Activated CD4-positive, alpha-beta T cell treated with anti-CD3 and anti-CD28 coated beads, Interleukin-2, amount 50 U/mL, for 4 hours (primary cell): ENCODE data around the gene GOLGA6D.
"Not testable (repeated sequence)": the region's sequence is repeated elsewhere in the genome, so short reads cannot be mapped to it uniquely, and the experiment has no call there.

Experiments
- DNase-seq, 2 experiments: peaks; one replicate each; pipeline ENCODE4 v3.0.0-alpha.2; 2020

GOLGA6D gene

DNA sequence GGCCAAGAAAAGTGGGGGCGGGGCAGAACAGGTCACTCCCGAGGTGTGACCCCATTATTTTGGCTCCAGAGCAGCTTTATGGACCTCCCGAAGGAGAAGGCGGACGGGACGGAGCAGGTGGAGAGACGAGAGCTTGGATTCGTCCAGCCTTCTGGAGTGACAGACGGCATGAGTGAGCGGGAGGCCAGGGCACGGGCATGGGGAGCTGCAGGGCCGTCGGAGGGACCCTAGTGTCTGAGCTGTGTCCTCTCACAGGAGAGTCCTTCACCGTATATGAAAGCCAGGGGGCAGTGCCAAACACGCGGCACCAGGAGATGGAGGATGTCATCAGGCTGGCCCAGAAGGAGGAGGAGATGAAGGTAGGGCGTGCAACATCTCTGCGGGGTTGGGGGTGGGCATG is 11.0 kb downstream of the GOLGA6D start:
- DNase-seq = not testable (repeated sequence)

DNA sequence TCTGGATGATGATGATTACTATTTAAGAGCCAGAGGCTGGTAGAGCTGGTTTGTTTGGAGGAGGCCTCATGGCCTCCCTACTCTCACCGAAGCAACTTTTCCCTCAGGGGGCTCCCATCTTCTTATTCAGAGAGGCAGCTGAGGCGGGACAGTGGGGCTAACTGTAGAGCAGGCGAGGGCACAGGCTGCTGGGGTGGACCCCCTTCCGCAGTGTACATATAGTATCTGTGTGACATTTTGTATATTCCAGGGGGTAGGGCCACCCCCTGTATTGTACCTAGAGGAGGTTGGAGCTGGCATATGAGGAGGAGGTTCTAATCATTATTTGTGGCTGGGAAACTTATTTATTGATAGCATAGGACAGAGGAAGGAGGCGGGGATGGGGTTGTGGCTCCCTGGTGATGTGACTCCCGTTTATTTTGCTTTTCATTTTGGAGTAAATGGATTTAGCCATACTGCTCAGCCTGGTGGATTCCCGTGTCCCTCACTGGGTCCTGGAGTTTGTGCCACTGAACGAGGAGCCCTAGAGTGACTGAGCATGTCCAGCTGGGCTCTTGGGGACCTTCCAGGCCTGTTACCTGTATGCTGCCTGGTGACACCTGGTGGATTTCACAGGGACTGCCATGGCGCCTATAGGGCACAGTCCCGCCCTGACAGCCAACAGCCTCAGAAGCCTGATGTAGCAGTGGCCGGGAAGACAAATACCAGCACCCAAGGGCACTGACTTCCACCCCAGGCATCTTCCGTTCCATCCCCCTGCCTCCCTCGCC is 16.1 kb downstream of the GOLGA6D start:
- DNase-seq = not testable (repeated sequence)

DNA sequence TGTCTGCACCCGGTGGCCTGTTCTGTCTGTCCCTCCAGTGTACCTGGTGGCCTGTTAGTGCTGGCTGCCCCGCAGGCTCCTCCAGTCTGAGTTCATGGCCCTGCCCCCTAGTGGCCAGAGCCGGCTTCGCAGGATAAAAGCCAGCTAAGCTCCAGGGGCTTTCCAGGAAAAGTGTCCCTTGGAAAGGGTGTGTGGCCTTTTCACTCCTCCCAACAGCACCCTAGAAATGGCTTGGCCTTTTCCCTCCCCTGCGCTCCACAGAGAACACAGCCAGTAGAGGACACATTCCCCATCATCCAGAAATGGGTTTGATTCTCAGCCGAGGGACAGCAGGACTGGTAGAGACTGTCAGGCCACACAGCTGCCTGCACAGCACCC is 16.7 kb downstream of the GOLGA6D start:
- peak; percentile 56 to 58 for DNase-seq

DNA sequence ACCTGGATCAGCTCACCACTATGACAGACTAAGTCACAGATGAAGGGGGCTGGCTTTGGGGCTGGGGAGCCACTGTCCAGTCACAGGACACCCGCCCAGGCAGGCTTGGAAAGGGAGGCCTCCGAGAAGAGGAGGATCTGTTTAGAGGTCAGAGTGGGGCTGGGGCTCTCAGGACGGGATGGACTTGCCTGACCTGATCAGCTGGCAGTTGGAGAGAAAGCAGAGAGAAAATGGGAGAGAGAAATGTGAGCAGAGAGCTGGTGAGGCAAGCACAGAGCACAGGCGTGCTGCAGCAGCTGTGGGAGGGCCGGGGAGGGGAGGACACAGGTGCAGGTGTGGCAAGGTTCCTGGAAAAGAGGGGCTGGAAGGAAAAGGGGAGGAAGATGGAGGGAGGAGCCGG is 17.4 kb downstream of the GOLGA6D start:
- DNase-seq = not testable (repeated sequence)

DNA sequence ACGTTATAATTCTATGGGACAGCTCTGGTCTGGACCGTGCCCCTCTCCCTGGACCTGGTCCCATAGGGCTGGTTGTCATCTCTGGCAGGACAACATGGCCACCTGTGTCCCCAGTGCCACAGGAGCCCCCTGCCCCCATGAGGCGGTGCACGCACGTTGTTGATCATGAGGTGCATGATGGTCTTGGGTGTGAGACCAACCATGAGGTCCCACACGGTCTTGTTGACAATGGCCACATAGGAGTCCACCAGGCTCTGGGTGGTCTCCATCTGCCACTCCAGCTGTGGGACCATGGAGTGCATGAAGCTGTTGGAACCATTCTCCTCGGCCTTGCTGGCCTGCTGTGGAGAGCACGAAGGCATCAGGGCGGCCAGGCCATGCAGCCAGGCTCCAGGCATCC is 19.7 kb downstream of the GOLGA6D start:
- no peak for DNase-seq

DNA sequence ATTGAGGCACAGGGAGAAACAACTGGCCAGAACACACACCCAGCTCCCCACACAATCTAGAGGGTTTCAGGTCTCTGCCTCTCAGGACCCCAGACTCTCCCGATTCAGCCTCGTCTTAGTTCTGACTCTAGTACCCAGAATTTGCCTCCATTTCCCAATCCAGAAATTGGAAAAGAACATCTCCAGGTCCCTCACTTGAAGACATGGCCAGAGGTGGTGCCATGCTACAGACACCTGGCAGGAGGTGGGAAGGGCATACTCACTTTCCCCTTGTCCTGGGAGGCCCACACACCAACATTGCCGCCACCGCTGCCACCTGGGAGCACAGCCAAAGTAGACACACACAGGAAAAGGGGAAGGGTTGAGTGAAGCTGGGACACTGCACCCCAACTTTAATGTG is 20.1 kb downstream of the GOLGA6D start:
- DNase-seq = not testable (repeated sequence)

DNA sequence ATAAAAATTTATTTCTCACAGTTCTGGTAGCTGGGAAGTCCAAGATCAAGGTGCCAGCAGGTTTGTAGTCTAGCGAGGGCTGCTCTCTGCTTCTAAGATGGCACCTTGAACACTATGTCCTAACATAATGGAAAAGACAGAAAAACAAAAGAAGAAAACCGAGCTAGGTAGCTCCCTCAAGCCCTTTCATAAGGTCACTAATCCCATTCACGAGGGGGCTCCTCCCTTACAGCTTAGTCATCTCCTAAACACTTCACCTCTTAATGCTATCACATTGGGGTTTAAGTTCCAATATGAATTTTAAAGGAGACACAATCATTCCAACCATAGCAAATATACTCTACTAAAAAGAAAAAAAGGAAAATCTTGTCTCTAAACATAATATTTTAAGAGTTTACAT is 23.6 kb downstream of the GOLGA6D start:
- DNase-seq = no peak

DNA sequence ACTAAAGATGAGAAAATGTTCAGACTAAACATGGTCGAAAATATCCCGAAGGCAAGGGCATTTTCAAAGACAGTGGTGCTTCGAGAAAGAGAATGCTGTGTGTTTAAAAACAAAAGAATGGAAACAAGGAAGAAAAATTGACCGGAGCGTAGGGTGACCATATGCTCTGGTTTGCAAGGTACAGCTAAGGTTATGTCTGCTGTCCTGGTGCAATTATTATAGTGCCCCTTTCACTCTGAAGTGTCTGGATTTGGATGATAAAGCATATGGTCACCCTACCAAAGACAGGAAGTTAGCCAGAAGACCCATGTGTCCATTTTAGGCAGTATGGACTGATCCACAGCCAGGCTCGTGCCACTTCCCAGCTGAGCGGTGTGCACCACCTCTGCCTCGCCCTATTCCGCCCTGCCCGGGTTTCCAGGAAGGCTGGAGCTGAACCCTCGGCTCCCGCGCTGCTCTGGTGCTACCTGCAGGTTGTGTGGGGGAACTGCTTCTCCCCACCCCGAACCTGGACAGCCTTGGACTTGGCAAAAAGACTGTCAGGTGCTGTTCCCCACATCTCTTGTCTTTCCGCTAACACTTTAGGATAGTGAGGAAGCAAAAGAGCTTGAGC is 25.2 kb downstream of the GOLGA6D start:
- DNase-seq = peak in 1 of 2 experiments; percentile 2

DNA sequence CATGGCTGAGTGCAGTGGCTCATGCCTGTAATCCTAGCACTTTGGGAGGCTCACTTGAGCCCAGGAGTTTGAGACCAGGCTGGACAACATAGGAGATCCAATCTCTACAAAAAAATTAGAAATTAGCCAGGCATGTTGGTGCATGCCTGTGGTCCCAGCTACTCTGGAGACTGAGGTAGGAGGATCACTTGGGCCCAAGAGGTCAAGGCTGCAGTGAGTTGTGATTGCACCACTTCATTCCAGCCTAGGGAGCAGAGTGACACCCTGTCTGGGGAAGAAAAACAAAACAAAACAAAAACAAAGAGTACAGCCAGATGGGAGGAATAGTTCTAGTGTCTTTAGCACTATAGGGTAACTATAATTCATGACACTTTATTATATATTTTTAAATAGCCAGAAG is 27.1 kb downstream of the GOLGA6D start:
- no peak for DNase-seq

DNA sequence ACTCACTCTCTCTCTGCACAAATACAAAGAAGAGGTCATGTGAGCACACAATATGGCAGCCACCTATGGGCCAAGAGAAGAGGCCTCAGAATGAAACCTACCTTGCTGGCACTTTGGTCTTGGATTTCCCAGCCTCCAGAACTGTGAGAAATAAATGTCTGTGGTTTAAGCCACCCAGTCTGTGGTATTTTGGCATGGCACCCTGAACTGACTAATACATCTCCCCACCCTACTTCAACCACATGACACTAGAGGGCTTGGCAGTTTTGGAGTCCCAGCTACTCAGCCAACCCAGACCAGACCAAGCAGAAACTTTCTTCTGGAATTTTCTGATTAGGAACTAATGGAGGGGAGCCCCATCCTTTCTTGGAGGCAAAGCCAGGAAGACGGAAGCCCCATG is 29.9 kb downstream of the GOLGA6D start:
- DNase-seq = not testable (repeated sequence)

DNA sequence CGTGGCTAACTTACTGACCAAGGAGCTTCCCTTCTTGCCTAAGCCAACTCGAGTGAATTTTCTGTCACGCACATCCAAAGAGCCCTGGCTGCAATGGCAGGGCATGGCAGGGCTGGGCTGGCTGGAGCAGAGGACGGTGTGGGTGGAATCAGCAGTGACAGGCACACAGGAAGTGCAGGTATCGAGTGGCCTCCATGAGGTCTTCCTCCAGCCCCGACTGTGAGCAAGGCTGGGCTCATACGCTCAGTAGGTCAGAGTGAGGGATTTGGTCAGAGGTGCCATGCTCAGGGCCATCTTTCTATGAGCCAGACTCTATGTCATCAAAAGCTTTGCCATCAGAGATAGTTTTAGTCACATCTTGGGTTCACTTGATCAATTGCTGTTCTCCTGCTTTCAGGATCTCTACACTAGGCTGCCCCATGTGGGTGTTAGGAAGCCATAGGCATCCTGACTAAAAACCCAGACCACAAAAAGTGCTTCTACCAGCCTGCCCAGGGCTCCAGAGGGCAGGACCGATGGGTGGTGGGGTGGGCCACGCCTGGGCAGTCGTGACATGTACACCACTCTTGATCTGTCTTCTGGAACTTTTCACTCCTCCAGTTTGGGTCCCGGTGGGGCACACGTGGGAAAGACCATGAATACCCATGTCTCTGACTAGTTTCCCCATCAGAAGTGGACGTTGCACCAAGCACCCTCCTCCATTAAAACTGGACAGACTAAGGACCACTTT is 30.6 kb downstream of the GOLGA6D start:
- no peak for DNase-seq

DNA sequence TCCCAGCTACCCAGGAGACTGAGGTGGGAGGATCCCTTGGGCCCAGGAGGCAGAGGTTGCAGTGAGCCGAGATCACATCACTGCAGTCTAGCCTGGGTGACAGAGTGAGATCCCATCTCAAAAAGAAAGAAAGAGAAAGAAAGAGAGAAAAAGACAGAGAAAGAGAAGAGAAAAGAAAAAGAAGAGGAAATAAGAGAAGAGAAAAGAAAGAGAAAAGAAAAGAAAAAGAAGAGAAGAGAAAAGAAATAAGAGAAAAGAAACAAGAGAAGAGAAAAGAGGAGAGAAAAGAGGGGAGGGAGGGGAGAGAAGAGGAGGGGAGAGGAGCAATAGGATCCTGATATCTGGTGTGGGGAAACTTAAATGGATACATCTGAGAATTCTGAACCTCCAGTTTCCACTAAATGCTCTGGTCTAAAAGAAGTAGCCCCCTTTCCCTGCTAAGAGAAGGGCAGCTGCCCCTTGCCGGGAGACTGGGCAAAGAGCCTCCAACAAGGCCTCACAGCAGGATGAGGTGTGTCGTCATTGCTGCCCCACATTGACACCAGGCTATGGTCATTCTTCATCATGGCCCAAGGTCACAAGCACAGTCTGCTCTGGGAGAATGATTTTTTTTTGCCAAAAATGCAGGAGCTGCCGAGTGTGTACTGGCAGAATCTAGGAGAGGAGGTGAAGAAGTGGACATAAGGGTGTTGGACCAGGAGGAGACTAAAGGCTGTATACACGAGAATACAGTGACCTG is 32.1 kb downstream of the GOLGA6D start:
- DNase-seq = no peak

DNA sequence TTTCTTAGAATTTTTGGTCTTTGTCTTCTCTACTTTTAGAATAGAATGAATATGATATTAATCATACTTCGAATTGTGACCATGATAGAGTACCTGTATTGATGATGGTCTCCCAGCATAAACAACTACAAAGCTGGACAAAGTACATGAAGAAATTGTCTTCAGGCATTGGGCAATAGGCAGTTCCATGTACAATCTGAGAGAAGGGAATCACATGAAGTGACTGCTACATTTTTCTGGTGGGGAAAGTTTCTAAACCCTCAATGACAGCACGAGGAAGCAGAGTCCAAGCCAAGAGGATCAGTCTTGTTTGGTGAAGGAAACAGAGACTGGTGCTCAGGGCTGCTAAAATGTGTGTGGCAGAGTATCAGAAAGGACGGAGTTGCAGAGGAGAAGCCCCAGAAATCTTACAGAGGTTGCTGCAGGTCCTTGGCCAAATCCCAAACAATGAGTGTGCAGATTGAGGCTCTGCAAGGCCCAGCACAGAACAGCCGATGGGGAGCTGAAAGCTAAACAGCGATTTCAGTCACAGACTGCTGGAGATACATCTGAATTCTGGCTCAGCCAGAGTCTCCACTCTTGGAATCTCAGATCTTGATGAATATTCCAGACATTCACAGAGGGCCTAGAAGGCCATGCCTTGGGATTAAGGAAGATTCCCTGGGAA is 36.7 kb downstream of the GOLGA6D start:
- DNase-seq = not testable (repeated sequence)

DNA sequence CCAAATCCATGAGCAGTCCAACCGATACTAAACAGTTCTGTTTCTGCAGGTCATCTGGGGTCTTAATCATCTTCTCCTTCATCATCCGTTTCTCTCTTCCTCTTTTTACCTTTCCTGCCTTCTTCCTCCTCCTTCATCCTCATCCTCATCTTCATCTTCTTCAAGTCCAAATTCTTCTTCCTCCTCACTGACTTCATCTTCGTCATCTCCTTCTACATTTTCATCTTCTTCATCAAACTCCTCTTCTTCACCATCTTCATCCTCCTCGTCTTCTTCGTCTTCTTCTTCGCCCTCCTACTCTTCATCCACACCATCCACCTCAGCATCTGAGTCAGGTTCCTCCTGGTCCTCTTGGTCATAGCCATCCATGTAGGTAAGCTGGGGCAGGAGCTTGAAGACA is 39.1 kb downstream of the GOLGA6D start:
- no peak for DNase-seq

DNA sequence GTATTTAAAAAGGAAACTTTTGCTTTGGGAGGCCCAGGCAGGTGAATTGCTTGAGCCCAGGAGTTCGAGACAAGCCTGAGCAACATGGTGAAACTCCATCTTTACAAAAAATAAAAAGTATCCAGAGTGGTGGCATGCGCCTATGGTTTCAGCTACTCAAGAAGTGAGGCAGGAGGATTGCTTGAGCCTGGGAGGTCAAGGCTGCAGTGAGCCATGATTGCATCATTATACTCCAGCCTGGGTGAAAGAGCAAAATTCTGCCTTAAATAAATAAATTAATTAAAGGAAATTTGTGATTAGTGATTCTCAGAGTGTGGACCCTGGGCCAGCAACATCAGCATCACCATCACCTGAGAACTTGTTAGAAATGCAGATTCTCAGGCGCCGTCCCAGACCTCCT is 43.3 kb downstream of the GOLGA6D start:
- no peak for DNase-seq

DNA sequence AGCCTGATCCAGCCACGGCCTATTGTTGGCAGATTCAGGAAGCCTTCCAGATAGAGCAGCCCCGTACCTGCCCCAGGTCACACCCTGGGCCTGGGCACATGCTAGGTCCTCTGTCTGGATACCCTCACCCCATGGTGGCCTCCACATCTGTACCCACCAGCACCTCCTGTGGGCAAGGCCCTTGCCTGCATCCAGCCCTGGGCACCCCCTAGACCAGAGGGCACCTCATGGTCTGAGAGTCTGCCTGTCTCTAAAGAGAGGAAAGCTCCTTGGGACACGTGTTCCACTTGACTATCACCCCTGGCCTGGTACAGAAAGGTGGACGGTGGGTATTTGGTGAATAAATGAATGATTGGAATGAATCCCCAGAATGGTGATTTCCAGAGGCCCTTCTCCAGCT is 44.4 kb downstream of the GOLGA6D start:
- DNase-seq = no peak

DNA sequence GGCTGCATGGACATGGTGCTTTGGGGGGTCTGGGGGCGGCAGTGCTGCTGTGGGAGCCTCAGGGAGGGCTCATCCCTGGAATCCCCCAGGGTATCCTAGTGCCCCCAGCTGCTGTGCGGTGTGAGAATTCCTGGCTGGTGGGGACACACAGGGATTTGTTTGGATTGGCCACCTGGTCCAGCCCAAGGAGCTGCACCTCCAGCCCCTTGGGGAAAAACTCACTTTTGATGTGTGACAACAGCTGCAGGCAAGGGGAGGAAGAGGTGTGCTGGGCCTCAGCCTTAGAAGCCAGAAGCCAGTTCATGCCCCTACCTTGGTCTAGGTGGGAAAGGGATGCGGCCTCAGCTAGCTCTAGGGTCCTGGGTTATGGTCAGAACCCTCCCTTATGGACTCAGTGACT is 44.9 kb downstream of the GOLGA6D start:
- no peak for DNase-seq

DNA sequence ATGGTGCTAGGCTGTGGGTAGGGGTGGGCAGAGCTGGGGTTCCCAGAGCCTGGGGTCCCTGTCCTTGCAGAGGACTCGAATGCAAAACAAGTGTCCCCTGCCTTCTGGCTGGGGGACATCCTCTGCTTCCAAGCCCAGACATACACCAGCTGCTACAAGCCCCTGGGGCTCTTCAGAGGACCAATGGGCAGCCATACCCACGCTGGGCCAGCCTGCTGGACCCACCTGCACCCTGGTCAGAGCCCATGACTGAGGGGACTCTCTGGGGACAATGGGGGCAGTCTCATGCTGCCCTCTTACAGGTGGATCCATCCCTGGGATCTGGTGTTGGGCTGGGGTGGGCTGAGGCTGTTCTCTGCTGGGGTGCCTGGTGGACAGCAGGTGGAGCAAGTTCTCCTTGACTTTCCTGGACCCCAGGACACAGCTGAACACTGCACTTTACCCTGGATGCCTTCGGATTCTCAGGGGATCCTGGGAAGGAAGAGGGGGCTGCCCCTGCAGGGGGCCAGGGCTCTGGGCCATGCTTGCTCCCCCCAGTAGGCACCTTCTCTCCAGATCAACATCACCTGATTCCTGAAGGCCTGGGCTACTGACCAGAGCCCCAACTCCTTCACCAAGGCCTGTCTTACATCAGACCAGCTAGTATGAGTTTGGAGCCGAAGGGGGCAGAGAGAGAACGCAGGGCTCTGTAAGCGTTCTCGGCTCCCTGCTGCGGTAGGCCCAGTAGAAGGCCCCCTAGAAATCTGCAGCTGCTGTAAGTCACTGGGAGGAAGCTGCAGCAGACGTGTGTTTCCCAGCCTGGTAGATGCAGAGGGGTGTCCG is 46.1 kb downstream of the GOLGA6D start:
- no peak for DNase-seq

DNA sequence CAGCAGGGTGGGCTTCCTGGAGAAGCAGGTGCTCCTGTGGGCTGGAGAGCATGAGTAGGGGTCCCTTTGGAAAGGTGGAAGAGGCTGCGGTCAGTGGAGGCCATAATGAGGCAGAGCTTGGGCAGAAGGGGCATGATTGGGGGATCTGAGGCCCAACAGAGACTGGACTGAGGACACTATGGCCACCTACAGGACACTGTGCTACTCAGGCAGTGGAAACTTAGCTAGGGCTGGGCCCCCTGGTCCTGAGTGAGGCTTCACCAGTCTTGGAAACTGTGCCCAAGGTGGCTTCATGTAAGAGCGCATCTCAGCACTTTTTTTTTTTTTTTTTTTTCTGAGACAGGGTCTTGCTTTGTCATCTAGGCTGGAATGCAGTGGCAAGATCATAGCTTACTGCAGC is 46.9 kb downstream of the GOLGA6D start:
- no peak for DNase-seq

DNA sequence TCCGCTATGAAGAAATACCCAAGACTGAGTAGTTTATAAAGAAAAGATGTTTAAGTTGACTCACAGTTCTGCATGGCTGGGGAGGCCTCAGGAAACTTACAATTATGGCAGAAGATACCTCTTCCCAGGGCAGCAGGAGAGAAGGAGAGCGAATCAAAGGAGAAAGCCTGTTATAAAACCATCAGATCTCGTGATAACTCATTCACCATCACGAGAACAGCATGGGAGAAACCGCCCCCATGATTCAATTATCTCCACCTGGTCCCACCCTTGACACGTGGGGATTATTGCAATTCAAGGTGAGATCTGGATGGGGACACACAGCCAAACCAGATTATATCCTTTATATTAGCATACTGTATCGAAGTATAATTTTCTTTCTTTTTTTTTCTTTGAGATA is 49.5 kb downstream of the GOLGA6D start:
- not testable (repeated sequence) for DNase-seq

DNA sequence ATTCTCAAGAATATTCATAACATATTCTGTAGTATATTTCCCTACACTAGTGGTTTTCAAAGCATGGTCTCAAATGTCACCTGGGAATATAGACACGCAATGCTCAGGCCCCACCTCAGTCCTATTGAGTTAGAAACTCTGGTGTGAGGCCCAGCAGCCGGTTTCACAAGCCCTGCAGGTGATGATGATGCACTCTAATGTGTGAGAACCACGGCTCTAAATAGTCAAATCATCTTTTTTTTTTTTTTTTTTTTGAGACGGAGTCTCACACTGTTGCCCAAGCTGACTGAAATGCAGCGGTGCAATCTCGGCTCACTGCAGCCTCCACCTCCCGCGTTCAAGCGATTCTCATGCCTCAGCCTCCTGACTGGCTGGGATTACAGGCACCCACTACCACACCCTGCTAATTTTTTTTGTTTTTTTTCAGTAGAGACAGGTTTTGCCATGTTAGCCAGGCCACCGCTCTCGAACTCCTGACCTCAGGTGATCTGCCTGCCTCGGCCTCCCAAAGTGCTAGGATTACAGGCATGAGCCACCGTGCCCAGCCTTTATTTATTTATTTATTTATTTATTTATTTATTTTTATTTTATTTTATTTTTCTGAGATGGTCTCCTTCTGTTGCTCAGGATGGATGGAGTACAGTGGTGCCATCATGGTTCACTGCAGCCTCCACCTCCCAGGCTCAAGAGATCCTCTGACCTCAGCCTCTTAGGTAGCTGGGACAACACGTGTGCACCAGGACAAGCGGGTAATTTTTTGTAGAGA is 51.2 kb downstream of the GOLGA6D start:
- DNase-seq = not testable (repeated sequence)
